DOHH2 (cell line): ENCODE data around the gene COX6B1.
A peak's percentile ranks its signal among the peaks of the same experiment; 100 is the strongest.

Experiments
- H3F3A ChIP-seq: fragments of 200-600 bp; sonication (generic), shearing (Covaris generic); 2 replicates; pipeline ENCODE4 v1.6.0; 2016; ENCODE audit warnings: antibody characterized with exemption, mild to moderate bottlenecking; ENCODE audit not compliant: control insufficient read depth, insufficient read depth
- H3K27ac ChIP-seq: fragments of 200-600 bp; sonication (generic); 2 replicates; pipeline ENCODE4 v1.5.1; 2014; ENCODE audit warnings: low read depth, mild to moderate bottlenecking, low read length, moderate library complexity
- H3K27me3 ChIP-seq: fragments of 200-600 bp; sonication (generic); 2 replicates; pipeline ENCODE4 v1.6.1; 2014; ENCODE audit warnings: mild to moderate bottlenecking, low read length, mixed read lengths; ENCODE audit not compliant: control insufficient read depth
- H3K36me3 ChIP-seq: fragments of 200-600 bp; sonication (generic); 2 replicates; pipeline ENCODE4 v1.6.1; 2014; ENCODE audit warnings: mild to moderate bottlenecking, low read length, moderate library complexity, mixed read lengths; ENCODE audit not compliant: control insufficient read depth
- H3K4me1 ChIP-seq: fragments of 200-600 bp; sonication (generic); 2 replicates; pipeline ENCODE4 v1.6.1; 2014; ENCODE audit warnings: mild to moderate bottlenecking, low read length, mixed read lengths; ENCODE audit not compliant: control insufficient read depth
- H3K4me2 ChIP-seq: fragments of 200-600 bp; sonication (generic); 2 replicates; pipeline ENCODE4 v1.6.0; 2014; ENCODE audit warnings: mild to moderate bottlenecking, low read length, moderate library complexity
- H3K4me3 ChIP-seq: fragments of 200-600 bp; sonication (generic); 2 replicates; pipeline ENCODE4 v1.5.1; 2014; ENCODE audit warnings: mild to moderate bottlenecking, low read length, mixed read lengths
- H3K79me2 ChIP-seq: fragments of 200-600 bp; sonication (generic); 2 replicates; pipeline ENCODE4 v1.6.1; 2014; ENCODE audit warnings: mild to moderate bottlenecking, low read length, mixed read lengths; ENCODE audit not compliant: control insufficient read depth
- H3K9me2 ChIP-seq: fragments of 200-600 bp; sonication (generic); replicated peaks from 2 replicates; pipeline ENCODE4 v1.6.1; 2014; ENCODE audit warnings: mild to moderate bottlenecking, low read length, mixed read lengths; ENCODE audit not compliant: control insufficient read depth
- H3K9me3 ChIP-seq: fragments of 200-600 bp; sonication (generic); 2 replicates; pipeline ENCODE4 v1.6.1; 2014; ENCODE audit warnings: antibody characterized with exemption, low read length, mixed read lengths; ENCODE audit not compliant: control insufficient read depth, insufficient read depth
- H4K20me1 ChIP-seq: fragments of 200-600 bp; sonication (generic); 2 replicates; pipeline ENCODE4 v1.6.0; 2014; ENCODE audit warnings: low read depth, mild to moderate bottlenecking, antibody characterized with exemption, low read length, moderate library complexity; ENCODE audit not compliant: control insufficient read depth, insufficient read depth
- CTCF ChIP-seq: fragments of 200-600 bp; sonication (generic); IDR thresholded peaks from one replicate; pipeline ENCODE4 v1.5.1; 2014; ENCODE audit warnings: antibody characterized with exemption, mild to moderate bottlenecking, low read depth, low read length; ENCODE audit not compliant: poor library complexity, severe bottlenecking
- EZH2phosphoT487 ChIP-seq: fragments of 200-600 bp; sonication (generic); IDR thresholded peaks from 2 replicates; pipeline ENCODE4 v1.6.1; 2017; ENCODE audit warnings: borderline replicate concordance, mild to moderate bottlenecking, antibody characterized with exemption, low read length, moderate library complexity, mixed read lengths

Gene COX6B1

GRCh38 chr19:35607661-35608060, 40.5 kb upstream of the COX6B1 start:
- peaks cover 4% of the 10 kb centered on the region; the same call in 1 of the 2 replicates for H3K9me3 ChIP-seq
- no peaks in the 10 kb centered on the region for H3K9me2 ChIP-seq
- peaks cover under 1% of the 10 kb centered on the region for H3K79me2 ChIP-seq
- no peaks in the 10 kb centered on the region for H3K27me3 ChIP-seq
- H3K4me3 ChIP-seq, result no peak overlapping the region
- TF ChIP-seq CTCF, result no peak
- TF ChIP-seq EZH2phosphoT487, result no peak
- no peak overlapping the region for H3K27ac ChIP-seq
- no peaks in the 10 kb centered on the region for H3K36me3 ChIP-seq
- H4K20me1 ChIP-seq, result no peaks in the 10 kb centered on the region
- H3K4me2 ChIP-seq, result no peak overlapping the region
- no peaks in the 10 kb centered on the region for H3F3A ChIP-seq
- H3K4me1 ChIP-seq, result peaks cover 22% of the 10 kb centered on the region

DNA sequence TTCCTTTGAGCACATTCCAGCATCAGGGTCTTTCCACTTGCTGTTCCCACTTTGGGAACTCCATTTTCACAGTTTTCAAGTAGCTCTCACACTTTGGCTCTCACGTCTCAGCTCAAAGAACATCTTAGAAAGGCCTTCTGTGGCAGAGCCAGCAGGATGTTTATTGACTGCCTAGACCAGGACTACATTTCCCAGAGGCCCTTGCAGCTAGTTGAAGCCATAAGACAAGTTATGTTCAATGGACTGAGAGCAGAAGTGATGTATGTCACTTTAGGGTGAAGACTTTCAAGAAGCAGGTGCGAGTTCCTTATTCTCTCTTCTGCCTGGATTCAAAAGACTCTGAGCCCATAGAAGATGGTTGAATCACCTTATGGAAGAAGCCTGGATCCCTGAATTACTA, 39.9 kb upstream of the COX6B1 start:
- TF ChIP-seq EZH2phosphoT487, result no peak
- TF ChIP-seq CTCF, result no peak
- peaks cover 24% of the 10 kb centered on the region for H3K4me1 ChIP-seq
- no peaks in the 10 kb centered on the region for H3K9me2 ChIP-seq
- H3K27me3 ChIP-seq, result no peaks in the 10 kb centered on the region
- H4K20me1 ChIP-seq, result no peaks in the 10 kb centered on the region
- H3K9me3 ChIP-seq, result peaks cover 4% of the 10 kb centered on the region; the same call in 1 of the 2 replicates
- no peak overlapping the region for H3K4me2 ChIP-seq
- H3K27ac ChIP-seq, result no peak overlapping the region
- no peaks in the 10 kb centered on the region for H3K36me3 ChIP-seq
- H3F3A ChIP-seq, result no peaks in the 10 kb centered on the region
- no peak overlapping the region for H3K4me3 ChIP-seq
- H3K79me2 ChIP-seq, result peaks cover 6% of the 10 kb centered on the region

GRCh38 chr19:35609851-35610353, 38.2 kb upstream of the COX6B1 start:
- no peaks in the 10 kb centered on the region for H3K9me2 ChIP-seq
- H3K27me3 ChIP-seq, result no peaks in the 10 kb centered on the region
- H3K79me2 ChIP-seq, result peaks cover 15% of the 10 kb centered on the region
- peak overlapping the region; percentile 27 for H3K4me2 ChIP-seq
- peaks cover 8% of the 10 kb centered on the region for H3K36me3 ChIP-seq
- TF ChIP-seq CTCF (no peak), EZH2phosphoT487 (no peak)
- no peaks in the 10 kb centered on the region for H3F3A ChIP-seq
- H3K27ac ChIP-seq, result no peak overlapping the region
- no peaks in the 10 kb centered on the region for H4K20me1 ChIP-seq
- peaks cover 4% of the 10 kb centered on the region; the same call in 1 of the 2 replicates for H3K9me3 ChIP-seq
- H3K4me3 ChIP-seq, result peak overlapping the region; percentile 16; the same call in 1 of the 2 replicates
- H3K4me1 ChIP-seq, result peaks cover 28% of the 10 kb centered on the region
